GM23338 (cell line): Measurements from ENCODE around the gene CGRRF1. TPM values are rescaled to one million over a fixed set of nuclear protein-coding genes. Genes with fewer than 3 reads are reported as not detected.

ENCODE experiments used
- ATAC-seq: fragments of 200-7000 bp; cut with Tn5 transposase; 3 replicates; pipeline ENCODE4 v1.9.1; 2020
- DNase-seq: peaks from one replicate; pipeline ENCODE4 v3.0.0-alpha.2; 2015; ENCODE audit warnings: low spot score
- H2AFZ ChIP-seq: fragments of 200-600 bp; sonication (generic); 2 replicates; pipeline ENCODE4 v1.8.0; 2016; ENCODE audit warnings: antibody characterized with exemption, mild to moderate bottlenecking, moderate library complexity
- H3F3A ChIP-seq: fragments of 200-600 bp; sonication (generic); replicated peaks from 2 replicates; pipeline ENCODE4 v1.8.0; 2017; ENCODE audit warnings: antibody characterized with exemption, mixed run types, low read depth
- H3K27ac ChIP-seq: fragments of 200-600 bp; sonication (generic); 2 replicates; pipeline ENCODE4 v1.6.1; 2016; ENCODE audit warnings: low read depth
- H3K27me3 ChIP-seq: fragments of 200-600 bp; sonication (generic); 2 replicates; pipeline ENCODE4 v1.8.0; 2016; ENCODE audit warnings: mild to moderate bottlenecking, mixed run types, moderate library complexity; ENCODE audit not compliant: insufficient read depth
- H3K36me3 ChIP-seq: fragments of 200-600 bp; sonication (generic); 2 replicates; pipeline ENCODE4 v1.8.0; 2016; ENCODE audit warnings: mild to moderate bottlenecking; ENCODE audit not compliant: insufficient read depth
- H3K4me1 ChIP-seq: fragments of 200-600 bp; sonication (generic); 2 replicates; pipeline ENCODE4 v1.8.0; 2016; ENCODE audit warnings: mild to moderate bottlenecking, moderate library complexity; ENCODE audit not compliant: insufficient read depth
- H3K4me2 ChIP-seq: fragments of 200-600 bp; sonication (generic); 2 replicates; pipeline ENCODE4 v1.7.1; 2017; ENCODE audit warnings: mixed run types
- H3K4me3 ChIP-seq: fragments of 200-600 bp; sonication (generic); 2 replicates; pipeline ENCODE4 v1.6.1; 2016; ENCODE audit warnings: mixed run types
- H3K79me2 ChIP-seq: fragments of 200-600 bp; sonication (generic); replicated peaks from 2 replicates; pipeline ENCODE4 v1.8.0; 2017; ENCODE audit warnings: mild to moderate bottlenecking; ENCODE audit not compliant: insufficient read depth
- H3K9me2 ChIP-seq: fragments of 200-600 bp; sonication (generic); 2 replicates; pipeline ENCODE4 v1.8.0; 2017; ENCODE audit not compliant: insufficient read depth
- H4K20me1 ChIP-seq: fragments of 200-600 bp; sonication (generic); replicated peaks from 2 replicates; pipeline ENCODE4 v1.8.0; 2017; ENCODE audit warnings: mild to moderate bottlenecking; ENCODE audit not compliant: insufficient read depth
- H3K27ac Mint-ChIP-seq: 2 replicates; pipeline ENCODE4 v1.8.0; 2020; ENCODE audit warnings: inconsistent platforms, mild to moderate bottlenecking, moderate library complexity, mixed read lengths
- H3K27me3 Mint-ChIP-seq: 3 replicates; pipeline ENCODE4 v1.8.0; 2022; ENCODE audit warnings: low read depth, mild to moderate bottlenecking, moderate library complexity, mixed read lengths, inconsistent platforms; ENCODE audit not compliant: insufficient read depth, poor library complexity
- H3K36me3 Mint-ChIP-seq: 3 replicates; pipeline ENCODE4 v1.8.0; 2021; ENCODE audit warnings: low read depth, mild to moderate bottlenecking, inconsistent platforms, moderate library complexity, mixed read lengths
- H3K4me1 Mint-ChIP-seq: 3 replicates; pipeline ENCODE4 v1.8.0; 2020; ENCODE audit warnings: mild to moderate bottlenecking, inconsistent platforms, mixed read lengths
- H3K4me3 Mint-ChIP-seq: 3 replicates; pipeline ENCODE4 v1.8.0; 2021; ENCODE audit warnings: moderate library complexity, mild to moderate bottlenecking, inconsistent platforms, mixed read lengths
- H3K9me3 Mint-ChIP-seq: 3 replicates; pipeline ENCODE4 v1.8.0; 2020; ENCODE audit warnings: moderate library complexity, mild to moderate bottlenecking, inconsistent platforms, mixed read lengths
- CREB1 ChIP-seq: fragments of 250-450 bp; sonication (Bioruptor Pico); IDR thresholded peaks from 2 replicates; pipeline ENCODE4 v1.5.0; 2020; ENCODE audit warnings: low read depth, mild to moderate bottlenecking, moderate library complexity
- POLR2AphosphoS5 ChIP-seq: IDR thresholded peaks from 2 replicates; pipeline ENCODE4 v1.6.1; 2016; ENCODE audit warnings: antibody characterized with exemption, low read depth
- ZNF331 ChIP-seq: fragments of 250-450 bp; sonication (Bioruptor Pico); IDR thresholded peaks from 2 replicates; pipeline ENCODE4 v1.5.0; 2020; ENCODE audit warnings: low read depth, mild to moderate bottlenecking, moderate library complexity
- polyA plus RNA-seq: library from polyadenylated mRNA; unstranded; fragments of >200 nt; fragmentation: Nextera tagmentation; extraction: Ambion mirVana; gene quantifications from 2 replicates; pipeline ENCODE4 v1.2.1, GENCODE V29; 2016
- total RNA-seq: library from RNA; depleted of rRNA; stranded (reverse); fragments of >200 nt; shearing (Covaris generic); gene quantifications from 2 replicates; pipeline ENCODE4 v1.2.3, GENCODE V29; 2014
- TF ChIP-seq, protein P1 (sequence below): fragments of 250-450 bp; sonication (Bioruptor Pico); IDR thresholded peaks from 2 replicates; pipeline ENCODE4 v1.5.0; 2020; ENCODE audit warnings: mild to moderate bottlenecking, moderate library complexity

The CGRRF1 gene
- total and polyA plus RNA-seq, 2 experiments from 2014 or later: 18.8 to 28.3 TPM

DNA sequence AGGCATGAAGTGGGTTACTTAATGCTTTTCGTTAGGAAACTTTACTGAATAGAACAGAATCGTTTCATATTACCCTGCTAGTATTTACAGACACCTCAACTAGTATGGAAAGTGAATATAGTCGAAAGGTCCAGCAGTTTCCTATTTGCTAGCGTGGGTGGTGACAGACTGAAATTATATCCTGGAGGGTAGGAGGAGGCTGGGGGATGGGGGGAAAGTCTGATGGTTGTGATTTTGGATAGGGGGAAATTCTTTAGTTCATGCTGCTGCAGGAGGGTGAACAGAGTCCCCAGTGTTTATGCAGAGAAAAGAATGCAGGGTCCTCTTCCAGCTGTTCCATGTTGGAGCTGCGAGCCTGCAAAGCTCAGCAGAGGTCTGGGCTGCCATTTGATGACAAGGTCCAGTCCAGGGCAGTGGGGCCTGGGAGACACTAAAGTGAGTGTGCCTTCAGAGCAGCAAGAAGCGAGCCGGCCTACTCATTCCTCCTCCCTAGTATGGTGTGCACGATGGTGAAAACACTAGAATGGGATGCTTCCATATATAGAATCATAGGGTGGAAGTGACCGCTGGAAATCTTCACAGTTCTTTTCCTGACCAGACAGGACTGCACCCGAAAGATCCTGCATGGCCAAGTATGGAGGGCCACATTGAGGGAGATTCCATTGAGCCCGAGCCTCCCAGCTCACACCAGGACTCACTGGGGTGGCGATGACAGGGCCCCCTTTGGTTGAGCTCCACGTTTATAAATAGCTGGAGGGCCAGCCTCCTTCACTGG is 59.3 kb downstream of the CGRRF1 start (continued):
- TF ChIP-seq, protein P1, sequence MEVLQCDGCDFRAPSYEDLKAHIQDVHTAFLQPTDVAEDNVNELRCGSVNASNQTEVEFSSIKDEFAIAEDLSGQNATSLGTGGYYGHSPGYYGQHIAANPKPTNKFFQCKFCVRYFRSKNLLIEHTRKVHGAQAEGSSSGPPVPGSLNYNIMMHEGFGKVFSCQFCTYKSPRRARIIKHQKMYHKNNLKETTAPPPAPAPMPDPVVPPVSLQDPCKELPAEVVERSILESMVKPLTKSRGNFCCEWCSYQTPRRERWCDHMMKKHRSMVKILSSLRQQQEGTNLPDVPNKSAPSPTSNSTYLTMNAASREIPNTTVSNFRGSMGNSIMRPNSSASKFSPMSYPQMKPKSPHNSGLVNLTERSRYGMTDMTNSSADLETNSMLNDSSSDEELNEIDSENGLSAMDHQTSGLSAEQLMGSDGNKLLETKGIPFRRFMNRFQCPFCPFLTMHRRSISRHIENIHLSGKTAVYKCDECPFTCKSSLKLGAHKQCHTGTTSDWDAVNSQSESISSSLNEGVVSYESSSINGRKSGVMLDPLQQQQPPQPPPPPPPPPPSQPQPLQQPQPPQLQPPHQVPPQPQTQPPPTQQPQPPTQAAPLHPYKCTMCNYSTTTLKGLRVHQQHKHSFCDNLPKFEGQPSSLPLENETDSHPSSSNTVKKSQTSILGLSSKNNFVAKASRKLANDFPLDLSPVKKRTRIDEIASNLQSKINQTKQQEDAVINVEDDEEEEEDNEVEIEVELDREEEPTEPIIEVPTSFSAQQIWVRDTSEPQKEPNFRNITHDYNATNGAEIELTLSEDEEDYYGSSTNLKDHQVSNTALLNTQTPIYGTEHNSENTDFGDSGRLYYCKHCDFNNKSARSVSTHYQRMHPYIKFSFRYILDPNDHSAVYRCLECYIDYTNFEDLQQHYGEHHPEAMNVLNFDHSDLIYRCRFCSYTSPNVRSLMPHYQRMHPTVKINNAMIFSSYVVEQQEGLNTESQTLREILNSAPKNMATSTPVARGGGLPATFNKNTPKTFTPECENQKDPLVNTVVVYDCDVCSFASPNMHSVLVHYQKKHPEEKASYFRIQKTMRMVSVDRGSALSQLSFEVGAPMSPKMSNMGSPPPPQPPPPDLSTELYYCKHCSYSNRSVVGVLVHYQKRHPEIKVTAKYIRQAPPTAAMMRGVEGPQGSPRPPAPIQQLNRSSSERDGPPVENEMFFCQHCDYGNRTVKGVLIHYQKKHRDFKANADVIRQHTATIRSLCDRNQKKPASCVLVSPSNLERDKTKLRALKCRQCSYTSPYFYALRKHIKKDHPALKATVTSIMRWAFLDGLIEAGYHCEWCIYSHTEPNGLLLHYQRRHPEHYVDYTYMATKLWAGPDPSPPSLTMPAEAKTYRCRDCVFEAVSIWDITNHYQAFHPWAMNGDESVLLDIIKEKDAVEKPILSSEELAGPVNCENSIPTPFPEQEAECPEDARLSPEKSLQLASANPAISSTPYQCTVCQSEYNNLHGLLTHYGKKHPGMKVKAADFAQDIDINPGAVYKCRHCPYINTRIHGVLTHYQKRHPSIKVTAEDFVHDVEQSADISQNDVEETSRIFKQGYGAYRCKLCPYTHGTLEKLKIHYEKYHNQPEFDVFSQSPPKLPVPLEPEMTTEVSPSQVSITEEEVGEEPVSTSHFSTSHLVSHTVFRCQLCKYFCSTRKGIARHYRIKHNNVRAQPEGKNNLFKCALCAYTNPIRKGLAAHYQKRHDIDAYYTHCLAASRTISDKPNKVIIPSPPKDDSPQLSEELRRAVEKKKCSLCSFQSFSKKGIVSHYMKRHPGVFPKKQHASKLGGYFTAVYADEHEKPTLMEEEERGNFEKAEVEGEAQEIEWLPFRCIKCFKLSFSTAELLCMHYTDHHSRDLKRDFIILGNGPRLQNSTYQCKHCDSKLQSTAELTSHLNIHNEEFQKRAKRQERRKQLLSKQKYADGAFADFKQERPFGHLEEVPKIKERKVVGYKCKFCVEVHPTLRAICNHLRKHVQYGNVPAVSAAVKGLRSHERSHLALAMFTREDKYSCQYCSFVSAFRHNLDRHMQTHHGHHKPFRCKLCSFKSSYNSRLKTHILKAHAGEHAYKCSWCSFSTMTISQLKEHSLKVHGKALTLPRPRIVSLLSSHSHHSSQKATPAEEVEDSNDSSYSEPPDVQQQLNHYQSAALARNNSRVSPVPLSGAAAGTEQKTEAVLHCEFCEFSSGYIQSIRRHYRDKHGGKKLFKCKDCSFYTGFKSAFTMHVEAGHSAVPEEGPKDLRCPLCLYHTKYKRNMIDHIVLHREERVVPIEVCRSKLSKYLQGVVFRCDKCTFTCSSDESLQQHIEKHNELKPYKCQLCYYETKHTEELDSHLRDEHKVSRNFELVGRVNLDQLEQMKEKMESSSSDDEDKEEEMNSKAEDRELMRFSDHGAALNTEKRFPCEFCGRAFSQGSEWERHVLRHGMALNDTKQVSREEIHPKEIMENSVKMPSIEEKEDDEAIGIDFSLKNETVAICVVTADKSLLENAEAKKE (CRISPR knock-in tag): no peak
- TF ChIP-seq CREB1 (CRISPR knock-in tag): no peak

DNA sequence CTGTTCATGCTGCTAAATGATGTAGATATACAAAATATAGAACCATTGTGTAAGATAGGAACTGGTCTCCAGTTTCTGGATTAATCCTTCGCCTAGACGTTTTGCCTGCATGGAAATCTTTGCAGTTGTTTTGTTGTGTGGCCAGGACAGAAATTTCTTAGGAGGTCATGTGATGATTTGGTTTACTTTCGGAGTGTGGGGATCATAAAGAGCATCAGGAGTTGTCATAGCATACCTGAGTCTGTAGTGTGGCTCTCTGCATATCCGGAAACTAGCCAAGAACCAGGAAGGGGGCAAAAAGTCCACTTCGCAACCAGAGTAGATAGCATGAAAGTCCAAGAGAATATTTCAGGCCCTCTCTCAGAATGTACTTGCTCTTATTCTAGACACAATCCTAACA is 60.3 kb downstream of the CGRRF1 start:
- Histone ChIP-seq H3F3A (no peaks in the 10 kb centered on the region), H3K27ac (no peak overlapping the region), H3K4me3 (no peak overlapping the region), H4K20me1 (no peaks in the 10 kb centered on the region), H3K4me1 (peaks cover 19% of the 10 kb centered on the region), H3K4me2 (no peak overlapping the region), H3K79me2 (peaks cover 11% of the 10 kb centered on the region), H2AFZ (no peak overlapping the region), H3K27me3 (peaks cover 34% of the 10 kb centered on the region), H3K36me3 (no peaks in the 10 kb centered on the region), H3K9me2 (no peaks in the 10 kb centered on the region)
- ATAC-seq: no peak
- DNase-seq: no peak
- peaks cover 8% of the 10 kb centered on the region; the same call in 2 of the 3 replicates for H3K36me3 Mint-ChIP-seq
- H3K4me1 Mint-ChIP-seq: peaks cover 13% of the 10 kb centered on the region; the same call in 2 of the 3 replicates
- no peaks in the 10 kb centered on the region; the same call in 2 of the 3 replicates for H3K9me3 Mint-ChIP-seq
- TF ChIP-seq ZNF331 (CRISPR knock-in tag) (no peak), POLR2AphosphoS5 (no peak)
- H3K27ac Mint-ChIP-seq: no peak overlapping the region
- peaks cover 23% of the 10 kb centered on the region for H3K27me3 Mint-ChIP-seq
- H3K4me3 Mint-ChIP-seq: no peak overlapping the region
